GM12878 (cell line): Measurements from ENCODE around the gene THAP6. TPM values are rescaled to one million over a fixed set of nuclear protein-coding genes. Genes with fewer than 3 reads are reported as not detected.

Experiments
- ATAC-seq: fragments of 200-7000 bp; cut with Tn5 transposase; 3 replicates; pipeline ENCODE4 v1.9.1; 2020; ENCODE audit warnings: mild to moderate bottlenecking, moderate library complexity
- BruUV-seq: library from RNA; stranded (reverse); fragments of 400-500 nt; replicated peaks from 2 replicates; lab custom pipeline; 2021; lab: Mats Ljungman, UMichigan
- CTCF ChIA-PET: fragments of 300-600 bp; sonication (Branson Sonifier 250); formaldehyde crosslinking; extraction: SDS; loops from one replicate; lab custom pipeline; 2021; ENCODE audit warnings: inconsistent platforms; lab: Yijun Ruan, JAX
- POLR2A ChIA-PET: fragments of 350-600 bp; formaldehyde crosslinking; extraction: SDS; loops from one replicate; lab custom pipeline; 2021; ENCODE audit warnings: inconsistent platforms; lab: Charles Lee
- RAD21 ChIA-PET: fragments of 300-600 bp; sonication (Branson Sonifier 250); formaldehyde crosslinking; loops from one replicate; lab custom pipeline; 2023; ENCODE audit warnings: antibody characterized with exemption; ENCODE audit not compliant: unreplicated experiment; lab: Charles Lee
- SMC1A ChIA-PET: fragments of 300-600 bp; sonication (Branson Sonifier 250); formaldehyde crosslinking; loops from one replicate; lab custom pipeline; 2023; ENCODE audit not compliant: unreplicated experiment, uncharacterized antibody; lab: Charles Lee
- DNase-seq: peaks from one replicate; pipeline ENCODE4 v3.0.0-alpha.2; 2011; ENCODE audit warnings: low read depth, low spot score
- FAIRE-seq: peaks from 3 replicates; lab custom pipeline; 2011; peaks lifted over from hg19 to GRCh38; lab: Jason Lieb, UNC
- H2AFZ ChIP-seq: 2 replicates; pipeline ENCODE4 v1.6.0; 2011; ENCODE audit warnings: low read depth, low read length, control low read depth; ENCODE audit not compliant: control insufficient read depth
- H3K27ac ChIP-seq: 2 replicates; pipeline ENCODE4 v1.5.1; 2011; ENCODE audit warnings: control low read depth; ENCODE audit not compliant: control insufficient read depth, insufficient read depth
- H3K27me3 ChIP-seq, 2 experiments: replicated peaks in 1 of 2; 2 replicates each; pipeline versions ENCODE4 v1.6.0 to v1.6.1; 2011; ENCODE audit warnings: low read length in 1 of 2; ENCODE audit not compliant: control insufficient read depth in 2 of 2, insufficient read depth in 2 of 2
- H3K36me3 ChIP-seq, 2 experiments: 2 replicates each; pipeline ENCODE4 v1.5.1; 2011; ENCODE audit warnings: low read length in 1 of 2; ENCODE audit not compliant: control insufficient read depth in 2 of 2, insufficient read depth in 2 of 2
- H3K4me1 ChIP-seq: 2 replicates; pipeline ENCODE4 v1.6.1; 2011; ENCODE audit warnings: mild to moderate bottlenecking, low read length, moderate library complexity, mixed read lengths; ENCODE audit not compliant: control insufficient read depth, insufficient read depth
- H3K4me2 ChIP-seq: 2 replicates; pipeline ENCODE4 v1.6.0; 2011; ENCODE audit warnings: control low read depth; ENCODE audit not compliant: control insufficient read depth, insufficient read depth
- H3K4me3 ChIP-seq: fragments of 200-600 bp; sonication (generic); 2 replicates; pipeline ENCODE4 v1.5.1; 2016
- H3K79me2 ChIP-seq: 2 replicates; pipeline ENCODE4 v1.6.0; 2011; ENCODE audit warnings: low read length; ENCODE audit not compliant: control insufficient read depth, insufficient read depth
- H3K9ac ChIP-seq: 2 replicates; pipeline ENCODE4 v1.8.0; 2011; ENCODE audit warnings: low read length, control low read depth, mixed read lengths; ENCODE audit not compliant: control insufficient read depth, insufficient read depth
- H3K9me3 ChIP-seq: replicated peaks from 3 replicates; pipeline ENCODE4 v1.5.1; 2011; ENCODE audit warnings: mild to moderate bottlenecking, low read length; ENCODE audit not compliant: control insufficient read depth, insufficient read depth
- H4K20me1 ChIP-seq: 2 replicates; pipeline ENCODE4 v1.6.0; 2011; ENCODE audit not compliant: control insufficient read depth, insufficient read depth
- BCL11A ChIP-seq: IDR thresholded peaks from 2 replicates; pipeline ENCODE4 v1.6.1; 2011; ENCODE audit warnings: low read depth, low read length
- DPF2 ChIP-seq: fragments of 450-650 bp; IDR thresholded peaks from 2 replicates; pipeline ENCODE4 v1.6.1; 2017; ENCODE audit warnings: mild to moderate bottlenecking
- ESRRA ChIP-seq: IDR thresholded peaks from 2 replicates; pipeline ENCODE4 v1.6.1; 2012; ENCODE audit warnings: mild to moderate bottlenecking, low read length, improper control_type of control experiment
- HCFC1 ChIP-seq: fragments of 150-350 bp; IDR thresholded peaks from 2 replicates; pipeline ENCODE4 v1.6.1; 2014; ENCODE audit warnings: low read length
- JUNB ChIP-seq: IDR thresholded peaks from 2 replicates; pipeline ENCODE4 v1.6.1; 2016; ENCODE audit warnings: antibody characterized with exemption, mild to moderate bottlenecking
- RBBP5 ChIP-seq: fragments of 200-600 bp; sonication (generic); conservative IDR thresholded peaks from 2 replicates; pipeline ENCODE4 v1.6.1; 2016
- TAF1 ChIP-seq: IDR thresholded peaks from 2 replicates; pipeline ENCODE4 v1.6.1; 2011; ENCODE audit warnings: mild to moderate bottlenecking, low read depth, low read length, borderline replicate concordance
- WRNIP1 ChIP-seq: IDR thresholded peaks from 2 replicates; pipeline ENCODE4 v1.6.1; 2011; ENCODE audit warnings: low read depth, low read length, improper control_type of control experiment, borderline replicate concordance
- ZBED1 ChIP-seq: IDR thresholded peaks from 2 replicates; pipeline ENCODE4 v1.6.1; 2016; ENCODE audit warnings: borderline replicate concordance
- WGBS: methylation state at CpG from one replicate; pipeline ENCODE4 v1.1.6; 2016; ENCODE audit warnings: low lambda C conversion rate; ENCODE audit not compliant: insufficient replicate concordance, insufficient coverage; ENCODE audit errors: missing lambda C conversion rate; 5-methylcytosine and 5-hydroxymethylcytosine counted together
- in situ Hi-C: fragments of 300-500 bp; cut with MboI; formaldehyde crosslinking; loops from 9 replicates; pipeline ENCODE4 v1.14.3; 2018; ENCODE audit warnings: mixed read lengths
- intact Hi-C: fragments of 100-400 bp; cut with micrococcal nuclease; formaldehyde crosslinking; loops from one replicate; pipeline ENCODE4 v1.14.2; 2022; ENCODE audit not compliant: unreplicated experiment
- polyA plus RNA-seq, 11 experiments: library from polyadenylated mRNA; depleted of rRNA in 4 of 11; unstranded in 6 of 11; stranded (reverse) in 5 of 11; fragments of >200 nt; fragmentation: Nextera tagmentation in 4 of 11; fragmentation: Illumina TruSeq in 1 of 11; extraction: Ambion mirVana in 4 of 11; extraction: Trizol in 1 of 11; gene quantifications; 1 replicate in 1 of 11; 2 replicates in 10 of 11; pipeline versions ENCODE4 v1.2.1 to v1.2.3, GENCODE V29; 2011 to 2016; ENCODE audit warnings: inconsistent platforms in 2 of 11, missing spikeins in 2 of 11, low read depth in 1 of 11
- total RNA-seq, 4 experiments: library from RNA; depleted of rRNA in 3 of 4; stranded (reverse); fragments of >200 nt in 3 of 4; fragmentation: Illumina TruSeq in 1 of 4; extraction: Trizol in 1 of 4; gene quantifications; 2 replicates each; pipeline versions ENCODE4 v1.2.1 to v1.2.3, GENCODE V29; 2013 to 2021
- TF ChIP-seq, protein P1 (sequence below): fragments of 450-650 bp; IDR thresholded peaks from 2 replicates; pipeline ENCODE4 v1.6.1; 2014; ENCODE audit warnings: mild to moderate bottlenecking
- TF ChIP-seq, protein P2 (sequence below): fragments of 450-650 bp; conservative IDR thresholded peaks from 2 replicates; pipeline ENCODE4 v1.6.1; 2017; ENCODE audit warnings: mild to moderate bottlenecking, moderate library complexity
- TF ChIP-seq, protein P3 (sequence below): fragments of 450-650 bp; IDR thresholded peaks from 2 replicates; pipeline ENCODE4 v1.6.1; 2017; ENCODE audit warnings: mild to moderate bottlenecking

THAP6 gene
- total and polyA plus RNA-seq, 10 of the 15 experiments (the other 5 are each of a cell fraction or from before 2014, with no cell fraction given) = 8.9 to 21.9 (median 12.8) TPM

DNA sequence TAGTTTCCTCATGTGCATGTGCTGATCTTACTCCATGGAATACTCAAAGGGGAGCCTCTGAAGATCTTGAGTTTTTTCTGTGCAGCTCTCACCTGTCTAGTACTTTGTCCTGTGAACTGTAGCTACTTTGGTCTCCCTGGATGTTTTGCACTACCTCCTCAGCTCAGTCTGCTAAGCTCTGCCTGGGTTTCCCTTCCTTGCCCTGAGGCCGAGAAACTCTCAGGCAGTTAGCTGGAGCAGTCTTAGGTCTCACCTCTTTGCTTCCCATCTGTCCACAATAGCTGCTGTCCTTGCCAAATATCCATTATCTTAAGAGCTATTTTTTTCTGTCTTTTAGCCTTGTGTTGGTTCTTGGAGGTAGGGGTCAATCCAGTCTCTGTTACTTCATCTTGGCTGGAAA, 11.6 kb downstream of the THAP6 start:
- no peaks in the 10 kb centered on the region; the same call in 2 of the 3 replicates for H3K9me3 ChIP-seq

More for the DNA sequence above, 11.6 kb downstream of the THAP6 start:
- ChIA-PET SMC1A (interaction anchor here (0.7 to 2.9 kb wide), 7 partner anchors 10 to 118 kb away, joined by 3 to 13 read pairs (median 3); no protein-coding TSS in a partner anchor), RAD21 (interaction anchor here (1.6 kb wide), 1 partner anchor 11 kb away, joined by 4 read pairs; no protein-coding TSS in a partner anchor), POLR2A (interaction anchor here (3.1 kb wide), 1 partner anchor 10 kb away, joined by 11 read pairs; the partner anchor contains the start of genes RCHY1 and THAP6), CTCF (interaction anchor here (0.6 to 0.9 kb wide), 3 partner anchors 49 to 202 kb away, joined by 3 to 4 read pairs (median 3); no protein-coding TSS in a partner anchor)
- BruUV-seq = no TSS peak
- peaks cover 0 to 18% of the 10 kb centered on the region in 2 experiments; a peak in 1 of 4 replicates for H3K36me3 ChIP-seq
- H2AFZ ChIP-seq = no peak overlapping the region
- in situ Hi-C loops (no loop called here), intact Hi-C loops (no loop called here)
- no peaks in the 10 kb centered on the region for H3K79me2 ChIP-seq
- no peak overlapping the region for H3K27ac ChIP-seq
- H3K27me3 ChIP-seq = no peaks in the 10 kb centered on the region
- no peak overlapping the region for H3K9ac ChIP-seq
- no peaks in the 10 kb centered on the region for H3K4me1 ChIP-seq
- H3K4me3 ChIP-seq = no peak overlapping the region
- no peak for TF ChIP-seq ZBED1
- TF ChIP-seq, protein P1, sequence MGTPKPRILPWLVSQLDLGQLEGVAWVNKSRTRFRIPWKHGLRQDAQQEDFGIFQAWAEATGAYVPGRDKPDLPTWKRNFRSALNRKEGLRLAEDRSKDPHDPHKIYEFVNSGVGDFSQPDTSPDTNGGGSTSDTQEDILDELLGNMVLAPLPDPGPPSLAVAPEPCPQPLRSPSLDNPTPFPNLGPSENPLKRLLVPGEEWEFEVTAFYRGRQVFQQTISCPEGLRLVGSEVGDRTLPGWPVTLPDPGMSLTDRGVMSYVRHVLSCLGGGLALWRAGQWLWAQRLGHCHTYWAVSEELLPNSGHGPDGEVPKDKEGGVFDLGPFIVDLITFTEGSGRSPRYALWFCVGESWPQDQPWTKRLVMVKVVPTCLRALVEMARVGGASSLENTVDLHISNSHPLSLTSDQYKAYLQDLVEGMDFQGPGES = no peak
- no peak for TF ChIP-seq DPF2
- no peak for TF ChIP-seq RBBP5
- TF ChIP-seq HCFC1 = no peak
- TF ChIP-seq TAF1 = no peak
- TF ChIP-seq, protein P2, sequence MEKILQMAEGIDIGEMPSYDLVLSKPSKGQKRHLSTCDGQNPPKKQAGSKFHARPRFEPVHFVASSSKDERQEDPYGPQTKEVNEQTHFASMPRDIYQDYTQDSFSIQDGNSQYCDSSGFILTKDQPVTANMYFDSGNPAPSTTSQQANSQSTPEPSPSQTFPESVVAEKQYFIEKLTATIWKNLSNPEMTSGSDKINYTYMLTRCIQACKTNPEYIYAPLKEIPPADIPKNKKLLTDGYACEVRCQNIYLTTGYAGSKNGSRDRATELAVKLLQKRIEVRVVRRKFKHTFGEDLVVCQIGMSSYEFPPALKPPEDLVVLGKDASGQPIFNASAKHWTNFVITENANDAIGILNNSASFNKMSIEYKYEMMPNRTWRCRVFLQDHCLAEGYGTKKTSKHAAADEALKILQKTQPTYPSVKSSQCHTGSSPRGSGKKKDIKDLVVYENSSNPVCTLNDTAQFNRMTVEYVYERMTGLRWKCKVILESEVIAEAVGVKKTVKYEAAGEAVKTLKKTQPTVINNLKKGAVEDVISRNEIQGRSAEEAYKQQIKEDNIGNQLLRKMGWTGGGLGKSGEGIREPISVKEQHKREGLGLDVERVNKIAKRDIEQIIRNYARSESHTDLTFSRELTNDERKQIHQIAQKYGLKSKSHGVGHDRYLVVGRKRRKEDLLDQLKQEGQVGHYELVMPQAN = no peak
- no peak for TF ChIP-seq JUNB
- no peak for TF ChIP-seq WRNIP1
- no peak for TF ChIP-seq BCL11A
- TF ChIP-seq ESRRA = no peak
- TF ChIP-seq, protein P3, sequence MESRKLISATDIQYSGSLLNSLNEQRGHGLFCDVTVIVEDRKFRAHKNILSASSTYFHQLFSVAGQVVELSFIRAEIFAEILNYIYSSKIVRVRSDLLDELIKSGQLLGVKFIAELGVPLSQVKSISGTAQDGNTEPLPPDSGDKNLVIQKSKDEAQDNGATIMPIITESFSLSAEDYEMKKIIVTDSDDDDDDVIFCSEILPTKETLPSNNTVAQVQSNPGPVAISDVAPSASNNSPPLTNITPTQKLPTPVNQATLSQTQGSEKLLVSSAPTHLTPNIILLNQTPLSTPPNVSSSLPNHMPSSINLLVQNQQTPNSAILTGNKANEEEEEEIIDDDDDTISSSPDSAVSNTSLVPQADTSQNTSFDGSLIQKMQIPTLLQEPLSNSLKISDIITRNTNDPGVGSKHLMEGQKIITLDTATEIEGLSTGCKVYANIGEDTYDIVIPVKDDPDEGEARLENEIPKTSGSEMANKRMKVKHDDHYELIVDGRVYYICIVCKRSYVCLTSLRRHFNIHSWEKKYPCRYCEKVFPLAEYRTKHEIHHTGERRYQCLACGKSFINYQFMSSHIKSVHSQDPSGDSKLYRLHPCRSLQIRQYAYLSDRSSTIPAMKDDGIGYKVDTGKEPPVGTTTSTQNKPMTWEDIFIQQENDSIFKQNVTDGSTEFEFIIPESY = no peak
- FAIRE-seq = no peak
- no peak overlapping the region for H3K4me2 ChIP-seq
- DNase-seq = no peak
- ATAC-seq = no peak
- H4K20me1 ChIP-seq = no peaks in the 10 kb centered on the region
- WGBS = 100% methylated on average over 1 of the region's 1 CpG
